Measurements from ENCODE around the gene PTCSC3. TPM values are rescaled to one million over a fixed set of nuclear protein-coding genes. Genes with fewer than 3 reads are reported as not detected.

Gene PTCSC3
- total and polyA plus RNA-seq, 2 of the 13 experiments (the other 11 are each of a cell fraction or from before 2014, with no cell fraction given) = not detected

DNA sequence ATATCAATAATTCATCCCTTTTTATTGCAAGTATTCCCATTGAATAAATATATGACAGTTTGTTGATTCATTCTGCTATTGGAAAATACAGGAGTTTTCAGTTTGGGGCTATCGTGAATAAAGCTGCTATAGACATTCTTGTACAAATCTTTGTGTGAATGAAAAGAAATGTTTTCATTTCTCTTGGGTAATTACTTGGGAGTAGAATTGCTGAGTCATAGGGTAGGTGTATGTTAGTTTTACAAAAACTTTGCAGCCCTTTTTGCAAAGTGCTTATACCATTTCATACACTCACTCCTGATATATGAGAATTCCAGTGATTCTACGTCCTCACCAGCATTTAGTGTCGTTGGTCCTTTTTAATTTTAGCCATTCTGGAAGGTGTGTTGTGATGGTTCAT lies 6.9 kb upstream of the PTCSC3 start:
- no peak for FAIRE-seq
- WGBS (ENCODE audit: low lambda C conversion rate) = 6% methylated on average over 3 of the region's 3 CpGs
- no peaks in the 10 kb centered on the region for H3K4me1 ChIP-seq (ENCODE audit: insufficient read depth, low read length)
- TF ChIP-seq MAFF (IDR thresholded peaks at IDR 0.05; ENCODE audit: low read depth, low read length) (peak; percentile 66), MAFK (conservative IDR thresholded peaks at IDR 0.05 in 1 of 2, IDR thresholded peaks at IDR 0.05 in 1 of 2; ENCODE audit: low read length in 2 of 2) (peak; percentile 74 to 85), NFE2L2 (IDR thresholded peaks at IDR 0.05; ENCODE audit: low read length) (peak; percentile 96), NCOA5 (CRISPR knock-in tag; IDR thresholded peaks at IDR 0.05) (no peak), ZNF609 (CRISPR knock-in tag; IDR thresholded peaks at IDR 0.05; ENCODE audit: borderline replicate concordance) (no peak)
- TF ChIP-seq, protein P1, sequence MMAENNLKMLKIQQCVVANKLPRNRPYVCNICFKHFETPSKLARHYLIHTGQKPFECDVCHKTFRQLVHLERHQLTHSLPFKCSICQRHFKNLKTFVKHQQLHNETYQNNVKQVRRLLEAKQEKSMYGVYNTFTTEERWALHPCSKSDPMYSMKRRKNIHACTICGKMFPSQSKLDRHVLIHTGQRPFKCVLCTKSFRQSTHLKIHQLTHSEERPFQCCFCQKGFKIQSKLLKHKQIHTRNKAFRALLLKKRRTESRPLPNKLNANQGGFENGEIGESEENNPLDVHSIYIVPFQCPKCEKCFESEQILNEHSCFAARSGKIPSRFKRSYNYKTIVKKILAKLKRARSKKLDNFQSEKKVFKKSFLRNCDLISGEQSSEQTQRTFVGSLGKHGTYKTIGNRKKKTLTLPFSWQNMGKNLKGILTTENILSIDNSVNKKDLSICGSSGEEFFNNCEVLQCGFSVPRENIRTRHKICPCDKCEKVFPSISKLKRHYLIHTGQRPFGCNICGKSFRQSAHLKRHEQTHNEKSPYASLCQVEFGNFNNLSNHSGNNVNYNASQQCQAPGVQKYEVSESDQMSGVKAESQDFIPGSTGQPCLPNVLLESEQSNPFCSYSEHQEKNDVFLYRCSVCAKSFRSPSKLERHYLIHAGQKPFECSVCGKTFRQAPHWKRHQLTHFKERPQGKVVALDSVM (CRISPR knock-in tag; IDR thresholded peaks at IDR 0.05) = no peak
- in situ Hi-C loops (cut with HindIII; ENCODE audit: extremely low pct_ligation_motif_present, low pct_unique_long_range_greater_than_20kb) (no loop called here), intact Hi-C loops (cut with micrococcal nuclease; ENCODE audit: unreplicated experiment) (no loop called here)
- no peak overlapping the region for H3K4me3 ChIP-seq (replicated peaks in 1 of 3; ENCODE audit: insufficient read depth in 1 of 3, low read depth in 2 of 3, low read length in 3 of 3)
- peaks cover 9% of the 10 kb centered on the region; the same call in 1 of the 2 replicates for H3K9me3 ChIP-seq (ENCODE audit: low read length)
- no peaks in the 10 kb centered on the region for H3K36me3 ChIP-seq (replicated peaks in 1 of 2; ENCODE audit: control insufficient read depth in 1 of 2, insufficient read depth in 2 of 2, low read length in 2 of 2)
- H3K27ac ChIP-seq (ENCODE audit: extremely low read length, insufficient read depth, low read length) = no peak overlapping the region
- POLR2A ChIA-PET = no interaction called here
- H3K27me3 ChIP-seq (ENCODE audit: control insufficient read depth in 1 of 2, insufficient read depth in 2 of 2, low read length in 2 of 2) = peaks cover 0 to 17% of the 10 kb centered on the region in 2 experiments; a peak in 1 of 5 replicates
- no peak overlapping the region for H2AFZ ChIP-seq (ENCODE audit: low read length)
- no peak overlapping the region for H3K9ac ChIP-seq (ENCODE audit: insufficient read depth, low read depth, low read length)
- CTCF ChIA-PET (ENCODE audit: low intra/inter-chr PET ratio, low total read pairs) = interaction anchor here (0.7 kb wide), 1 partner anchor 189 kb away, joined by 3 read pairs; no protein-coding TSS in a partner anchor
- BruUV-seq (replicated peaks) = no TSS peak
- H3K79me2 ChIP-seq (ENCODE audit: insufficient read depth, low read length) = no peaks in the 10 kb centered on the region
- no peak for ATAC-seq
- H4K20me1 ChIP-seq (ENCODE audit: insufficient read depth, low read length) = no peaks in the 10 kb centered on the region
- DNase-seq (ENCODE audit: low spot score) = no peak
- H3K4me2 ChIP-seq (ENCODE audit: low read depth, low read length) = no peak overlapping the region

All from HepG2 (cell line).